Glutamatergic neuron (in vitro differentiated cells): ENCODE results near the gene TSC22D1. TPM values are rescaled to one million over a fixed set of nuclear protein-coding genes. Genes with fewer than 3 reads are reported as not detected.

Experiments
- DNase-seq: peaks from one replicate; pipeline ENCODE4 v3.0.0; 2022
- H3K27ac Mint-ChIP-seq: one replicate; pipeline ENCODE4 v1.8.0; 2020; ENCODE audit warnings: mild to moderate bottlenecking, mixed read lengths, inconsistent platforms; ENCODE audit not compliant: unreplicated experiment
- H3K27me3 Mint-ChIP-seq: one replicate; pipeline ENCODE4 v1.8.0; 2020; ENCODE audit warnings: mild to moderate bottlenecking, moderate library complexity, mixed read lengths, inconsistent platforms; ENCODE audit not compliant: unreplicated experiment
- H3K36me3 Mint-ChIP-seq: one replicate; pipeline ENCODE4 v1.8.0; 2020; ENCODE audit warnings: mild to moderate bottlenecking, mixed read lengths, inconsistent platforms; ENCODE audit not compliant: unreplicated experiment
- H3K4me1 Mint-ChIP-seq: one replicate; pipeline ENCODE4 v1.8.0; 2020; ENCODE audit warnings: mild to moderate bottlenecking, low read depth, mixed read lengths, inconsistent platforms; ENCODE audit not compliant: unreplicated experiment
- H3K4me3 Mint-ChIP-seq: one replicate; pipeline ENCODE4 v1.8.0; 2020; ENCODE audit warnings: mild to moderate bottlenecking, mixed read lengths, inconsistent platforms; ENCODE audit not compliant: unreplicated experiment
- H3K9me3 Mint-ChIP-seq: one replicate; pipeline ENCODE4 v1.8.0; 2020; ENCODE audit warnings: mild to moderate bottlenecking, moderate library complexity, mixed read lengths, inconsistent platforms; ENCODE audit not compliant: unreplicated experiment
- total RNA-seq: library from RNA; stranded (reverse); fragmentation: NEBNext Ultra II Directional; extraction: Animal tissue kit (Norgen Biotek cat#: 25700); gene quantifications from one replicate; pipeline ENCODE4 v1.2.1, GENCODE V29; 2021; ENCODE audit not compliant: unreplicated experiment
- TF ChIP-seq, protein P1 (sequence below): fragments of 200-600 bp; sonication (generic); IDR thresholded peaks from one replicate; pipeline ENCODE4 v1.5.0; 2021; ENCODE audit not compliant: partially characterized antibody, unreplicated experiment

Gene TSC22D1
- total RNA-seq, 1 donor from 2014 or later: 111 TPM

DNA sequence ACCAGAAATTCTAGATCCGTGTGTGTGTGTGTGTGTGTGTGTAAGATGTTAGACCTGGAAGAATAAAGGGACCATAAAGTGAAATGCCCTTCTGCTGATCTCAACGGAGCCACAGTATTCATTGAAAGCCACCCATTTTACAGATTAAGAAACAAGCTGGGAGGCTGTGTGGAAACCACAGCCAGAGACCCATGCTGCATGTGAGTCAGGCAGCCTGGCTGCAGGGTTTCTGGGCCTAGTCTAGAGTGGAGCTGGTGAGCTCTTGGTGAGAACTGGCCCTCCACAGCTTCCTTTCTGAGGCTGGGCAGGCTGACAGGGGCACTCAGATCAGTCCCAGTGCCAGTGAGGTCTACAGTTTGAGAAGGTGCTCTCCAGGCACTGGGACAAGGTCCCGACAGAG is 127.3 kb downstream of the TSC22D1 start:
- Mint-ChIP-seq H3K36me3 (no peaks in the 10 kb centered on the region), H3K4me1 (no peaks in the 10 kb centered on the region), H3K9me3 (peaks cover 2% of the 10 kb centered on the region), H3K4me3 (no peak overlapping the region), H3K27ac (no peak overlapping the region), H3K27me3 (no peaks in the 10 kb centered on the region)
- no peak for DNase-seq
- TF ChIP-seq, protein P1, sequence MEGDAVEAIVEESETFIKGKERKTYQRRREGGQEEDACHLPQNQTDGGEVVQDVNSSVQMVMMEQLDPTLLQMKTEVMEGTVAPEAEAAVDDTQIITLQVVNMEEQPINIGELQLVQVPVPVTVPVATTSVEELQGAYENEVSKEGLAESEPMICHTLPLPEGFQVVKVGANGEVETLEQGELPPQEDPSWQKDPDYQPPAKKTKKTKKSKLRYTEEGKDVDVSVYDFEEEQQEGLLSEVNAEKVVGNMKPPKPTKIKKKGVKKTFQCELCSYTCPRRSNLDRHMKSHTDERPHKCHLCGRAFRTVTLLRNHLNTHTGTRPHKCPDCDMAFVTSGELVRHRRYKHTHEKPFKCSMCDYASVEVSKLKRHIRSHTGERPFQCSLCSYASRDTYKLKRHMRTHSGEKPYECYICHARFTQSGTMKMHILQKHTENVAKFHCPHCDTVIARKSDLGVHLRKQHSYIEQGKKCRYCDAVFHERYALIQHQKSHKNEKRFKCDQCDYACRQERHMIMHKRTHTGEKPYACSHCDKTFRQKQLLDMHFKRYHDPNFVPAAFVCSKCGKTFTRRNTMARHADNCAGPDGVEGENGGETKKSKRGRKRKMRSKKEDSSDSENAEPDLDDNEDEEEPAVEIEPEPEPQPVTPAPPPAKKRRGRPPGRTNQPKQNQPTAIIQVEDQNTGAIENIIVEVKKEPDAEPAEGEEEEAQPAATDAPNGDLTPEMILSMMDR: no peak

GRCh38 chr13:44448373-44448772 is 127.8 kb downstream of the TSC22D1 start:
- TF ChIP-seq, protein P1: no peak
- Mint-ChIP-seq H3K27me3 (no peaks in the 10 kb centered on the region), H3K4me1 (no peaks in the 10 kb centered on the region), H3K27ac (no peak overlapping the region), H3K9me3 (peaks cover 2% of the 10 kb centered on the region), H3K4me3 (no peak overlapping the region), H3K36me3 (no peaks in the 10 kb centered on the region)
- no peak for DNase-seq

- H3K4me3 Mint-ChIP-seq: no peak overlapping the region
- no peaks in the 10 kb centered on the region for H3K27me3 Mint-ChIP-seq
- no peaks in the 10 kb centered on the region for H3K4me1 Mint-ChIP-seq
- TF ChIP-seq, protein P1: no peak
- H3K36me3 Mint-ChIP-seq: no peaks in the 10 kb centered on the region
- peaks cover 2% of the 10 kb centered on the region for H3K9me3 Mint-ChIP-seq
- no peak for DNase-seq
- H3K27ac Mint-ChIP-seq: no peak overlapping the region
Measured at GRCh38 chr13:44447783-44448321, 128.3 kb downstream of the TSC22D1 start.

GRCh38 chr13:44440046-44440608 is 136.0 kb downstream of the TSC22D1 start:
- DNase-seq: no peak
- Mint-ChIP-seq H3K27ac (no peak overlapping the region), H3K9me3 (peaks cover 12% of the 10 kb centered on the region), H3K4me1 (peaks cover 25% of the 10 kb centered on the region), H3K4me3 (no peak overlapping the region), H3K36me3 (no peaks in the 10 kb centered on the region), H3K27me3 (peaks cover 11% of the 10 kb centered on the region)
- TF ChIP-seq, protein P1: no peak

DNA sequence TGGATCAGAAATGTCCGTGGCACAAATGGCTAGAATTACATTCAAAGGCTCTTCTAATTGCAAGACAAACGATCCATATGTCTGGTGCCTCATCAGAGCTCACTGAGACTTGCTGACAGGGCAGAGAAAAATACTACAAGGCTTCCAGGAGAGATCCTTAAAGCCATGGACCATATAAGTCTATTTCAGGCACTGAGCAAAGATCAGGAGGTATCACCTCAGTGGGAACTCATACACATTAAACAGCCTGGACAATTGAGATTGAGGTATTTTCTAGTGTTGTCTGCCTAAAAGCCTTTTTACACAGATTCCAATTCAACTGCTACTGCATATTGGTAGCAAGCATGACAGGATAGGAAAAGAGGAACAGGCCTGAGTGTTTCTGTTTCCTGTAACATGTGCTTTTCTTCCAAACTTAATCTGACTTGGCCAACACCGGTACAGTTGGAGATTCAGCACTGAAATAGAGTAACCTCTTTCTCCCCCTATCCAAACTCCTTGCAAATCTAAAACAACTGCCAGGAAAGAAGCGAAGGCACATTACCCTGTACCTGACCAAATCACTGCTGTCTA is 136.6 kb downstream of the TSC22D1 start:
- no peak overlapping the region for H3K27ac Mint-ChIP-seq
- peaks cover 11% of the 10 kb centered on the region for H3K27me3 Mint-ChIP-seq
- peaks cover 28% of the 10 kb centered on the region for H3K4me1 Mint-ChIP-seq
- DNase-seq: no peak
- TF ChIP-seq, protein P1: no peak
- peaks cover 12% of the 10 kb centered on the region for H3K9me3 Mint-ChIP-seq
- no peaks in the 10 kb centered on the region for H3K36me3 Mint-ChIP-seq
- no peak overlapping the region for H3K4me3 Mint-ChIP-seq
